ENCODE results near the gene IWS1.

IWS1 gene

GRCh38 chr2:127482031-127482430, 44.3 kb downstream of the IWS1 start:
- Histone ChIP-seq H3K9ac (ENCODE audit: low read length) (no peak overlapping the region), H3K36me3 (ENCODE audit: control insufficient read depth, low read depth, low read length) (peaks cover 53% of the 10 kb centered on the region), H3K4me3 (ENCODE audit: low read length) (no peak overlapping the region), H3K4me1 (ENCODE audit: control insufficient read depth, low read depth, low read length) (peaks cover 31% of the 10 kb centered on the region), H3K27me3 (ENCODE audit: control insufficient read depth, insufficient read depth, low read length) (no peaks in the 10 kb centered on the region), H3K9me3 (ENCODE audit: control insufficient read depth, low read depth, low read length) (no peaks in the 10 kb centered on the region), H3K27ac (ENCODE audit: low read length) (no peak overlapping the region)

- Histone ChIP-seq H3K27ac (ENCODE audit: low read length) (peak overlapping the region; percentile 2), H3K9me3 (ENCODE audit: control insufficient read depth, low read depth, low read length) (no peaks in the 10 kb centered on the region), H3K4me3 (ENCODE audit: low read length) (peak overlapping the region; percentile 34), H3K36me3 (ENCODE audit: control insufficient read depth, low read depth, low read length) (peaks cover 34% of the 10 kb centered on the region), H3K4me1 (ENCODE audit: control insufficient read depth, low read depth, low read length) (peaks cover 31% of the 10 kb centered on the region), H3K9ac (ENCODE audit: low read length) (peak overlapping the region; percentile 26), H3K27me3 (ENCODE audit: control insufficient read depth, insufficient read depth, low read length) (no peaks in the 10 kb centered on the region)
These were observed 46.2 kb downstream of the IWS1 start for GRCh38 chr2:127479866-127480743.

GRCh38 chr2:127479219-127479825, 47.0 kb downstream of the IWS1 start:
- peaks cover 26% of the 10 kb centered on the region for H3K36me3 ChIP-seq (ENCODE audit: control insufficient read depth, low read depth, low read length)
- no peak overlapping the region for H3K4me3 ChIP-seq (ENCODE audit: low read length)
- H3K9ac ChIP-seq (ENCODE audit: low read length), result no peak overlapping the region
- H3K27ac ChIP-seq (ENCODE audit: low read length), result no peak overlapping the region
- H3K4me1 ChIP-seq (ENCODE audit: control insufficient read depth, low read depth, low read length), result peaks cover 31% of the 10 kb centered on the region
- no peaks in the 10 kb centered on the region for H3K9me3 ChIP-seq (ENCODE audit: control insufficient read depth, low read depth, low read length)
- no peaks in the 10 kb centered on the region for H3K27me3 ChIP-seq (ENCODE audit: control insufficient read depth, insufficient read depth, low read length)

- no peak overlapping the region for H3K9ac ChIP-seq (ENCODE audit: low read length)
- peaks cover 1% of the 10 kb centered on the region for H3K36me3 ChIP-seq (ENCODE audit: control insufficient read depth, low read depth, low read length)
- H3K27ac ChIP-seq (ENCODE audit: low read length), result no peak overlapping the region
- H3K4me1 ChIP-seq (ENCODE audit: control insufficient read depth, low read depth, low read length), result peaks cover 19% of the 10 kb centered on the region
- no peaks in the 10 kb centered on the region for H3K9me3 ChIP-seq (ENCODE audit: control insufficient read depth, low read depth, low read length)
- H3K4me3 ChIP-seq (ENCODE audit: low read length), result no peak overlapping the region
- no peaks in the 10 kb centered on the region for H3K27me3 ChIP-seq (ENCODE audit: control insufficient read depth, insufficient read depth, low read length)
These were observed 50.5 kb downstream of the IWS1 start for GRCh38 chr2:127475788-127476187.

GRCh38 chr2:127472268-127472667, 54.0 kb downstream of the IWS1 start:
- H3K4me1 ChIP-seq (ENCODE audit: control insufficient read depth, low read depth, low read length), result no peaks in the 10 kb centered on the region
- no peaks in the 10 kb centered on the region for H3K36me3 ChIP-seq (ENCODE audit: control insufficient read depth, low read depth, low read length)

GRCh38 chr2:127471286-127471988, 54.9 kb downstream of the IWS1 start:
- Histone ChIP-seq H3K9me3 (ENCODE audit: control insufficient read depth, low read depth, low read length) (no peaks in the 10 kb centered on the region), H3K4me3 (ENCODE audit: low read length) (no peak overlapping the region), H3K4me1 (ENCODE audit: control insufficient read depth, low read depth, low read length) (no peaks in the 10 kb centered on the region), H3K27ac (ENCODE audit: low read length) (no peak overlapping the region), H3K9ac (ENCODE audit: low read length) (no peak overlapping the region), H3K36me3 (ENCODE audit: control insufficient read depth, low read depth, low read length) (no peaks in the 10 kb centered on the region), H3K27me3 (ENCODE audit: control insufficient read depth, insufficient read depth, low read length) (no peaks in the 10 kb centered on the region)

More at GRCh38 chr2:127472268-127472667, 54.0 kb downstream of the IWS1 start:
- Histone ChIP-seq H3K27ac (ENCODE audit: low read length) (no peak overlapping the region), H3K27me3 (ENCODE audit: control insufficient read depth, insufficient read depth, low read length) (no peaks in the 10 kb centered on the region), H3K9ac (ENCODE audit: low read length) (no peak overlapping the region), H3K9me3 (ENCODE audit: control insufficient read depth, low read depth, low read length) (no peaks in the 10 kb centered on the region), H3K4me3 (ENCODE audit: low read length) (no peak overlapping the region)

GRCh38 chr2:127469974-127470373, 56.3 kb downstream of the IWS1 start:
- no peaks in the 10 kb centered on the region for H3K9me3 ChIP-seq (ENCODE audit: control insufficient read depth, low read depth, low read length)
- no peak overlapping the region for H3K4me3 ChIP-seq (ENCODE audit: low read length)
- no peak overlapping the region for H3K9ac ChIP-seq (ENCODE audit: low read length)
- H3K27ac ChIP-seq (ENCODE audit: low read length), result no peak overlapping the region
- H3K36me3 ChIP-seq (ENCODE audit: control insufficient read depth, low read depth, low read length), result no peaks in the 10 kb centered on the region
- H3K27me3 ChIP-seq (ENCODE audit: control insufficient read depth, insufficient read depth, low read length), result no peaks in the 10 kb centered on the region
- no peaks in the 10 kb centered on the region for H3K4me1 ChIP-seq (ENCODE audit: control insufficient read depth, low read depth, low read length)

GRCh38 chr2:127469051-127469450, 57.2 kb downstream of the IWS1 start:
- peaks cover 3% of the 10 kb centered on the region for H3K4me1 ChIP-seq (ENCODE audit: control insufficient read depth, low read depth, low read length)
- no peak overlapping the region for H3K4me3 ChIP-seq (ENCODE audit: low read length)
- no peaks in the 10 kb centered on the region for H3K9me3 ChIP-seq (ENCODE audit: control insufficient read depth, low read depth, low read length)
- H3K27ac ChIP-seq (ENCODE audit: low read length), result no peak overlapping the region
- no peaks in the 10 kb centered on the region for H3K27me3 ChIP-seq (ENCODE audit: control insufficient read depth, insufficient read depth, low read length)
- no peaks in the 10 kb centered on the region for H3K36me3 ChIP-seq (ENCODE audit: control insufficient read depth, low read depth, low read length)
- H3K9ac ChIP-seq (ENCODE audit: low read length), result no peak overlapping the region

- no peak overlapping the region for H3K27ac ChIP-seq (ENCODE audit: low read length)
- no peak overlapping the region for H3K4me3 ChIP-seq (ENCODE audit: low read length)
- H3K36me3 ChIP-seq (ENCODE audit: control insufficient read depth, low read depth, low read length), result no peaks in the 10 kb centered on the region
- no peaks in the 10 kb centered on the region for H3K27me3 ChIP-seq (ENCODE audit: control insufficient read depth, insufficient read depth, low read length)
- peaks cover 14% of the 10 kb centered on the region for H3K4me1 ChIP-seq (ENCODE audit: control insufficient read depth, low read depth, low read length)
- no peaks in the 10 kb centered on the region for H3K9me3 ChIP-seq (ENCODE audit: control insufficient read depth, low read depth, low read length)
- H3K9ac ChIP-seq (ENCODE audit: low read length), result no peak overlapping the region
These were observed 61.0 kb downstream of the IWS1 start for GRCh38 chr2:127465258-127465657.

- Histone ChIP-seq H3K27me3 (ENCODE audit: control insufficient read depth, insufficient read depth, low read length) (no peaks in the 10 kb centered on the region), H3K36me3 (ENCODE audit: control insufficient read depth, low read depth, low read length) (no peaks in the 10 kb centered on the region), H3K9me3 (ENCODE audit: control insufficient read depth, low read depth, low read length) (no peaks in the 10 kb centered on the region), H3K4me1 (ENCODE audit: control insufficient read depth, low read depth, low read length) (peaks cover 14% of the 10 kb centered on the region), H3K9ac (ENCODE audit: low read length) (no peak overlapping the region), H3K27ac (ENCODE audit: low read length) (no peak overlapping the region), H3K4me3 (ENCODE audit: low read length) (no peak overlapping the region)
These were observed 61.6 kb downstream of the IWS1 start for GRCh38 chr2:127464470-127465257.

All from iPS-18a (cell line).